HG02981 (cell line): Measurements from ENCODE around the gene PPARA.

Experiments
- ATAC-seq: cut with Tn5 transposase; IDR thresholded peaks from one replicate; pipeline ENCODE4 v1.9.1; 2021; ENCODE audit warnings: mild to moderate bottlenecking, moderate library complexity; ENCODE audit not compliant: unreplicated experiment

PPARA gene

DNA sequence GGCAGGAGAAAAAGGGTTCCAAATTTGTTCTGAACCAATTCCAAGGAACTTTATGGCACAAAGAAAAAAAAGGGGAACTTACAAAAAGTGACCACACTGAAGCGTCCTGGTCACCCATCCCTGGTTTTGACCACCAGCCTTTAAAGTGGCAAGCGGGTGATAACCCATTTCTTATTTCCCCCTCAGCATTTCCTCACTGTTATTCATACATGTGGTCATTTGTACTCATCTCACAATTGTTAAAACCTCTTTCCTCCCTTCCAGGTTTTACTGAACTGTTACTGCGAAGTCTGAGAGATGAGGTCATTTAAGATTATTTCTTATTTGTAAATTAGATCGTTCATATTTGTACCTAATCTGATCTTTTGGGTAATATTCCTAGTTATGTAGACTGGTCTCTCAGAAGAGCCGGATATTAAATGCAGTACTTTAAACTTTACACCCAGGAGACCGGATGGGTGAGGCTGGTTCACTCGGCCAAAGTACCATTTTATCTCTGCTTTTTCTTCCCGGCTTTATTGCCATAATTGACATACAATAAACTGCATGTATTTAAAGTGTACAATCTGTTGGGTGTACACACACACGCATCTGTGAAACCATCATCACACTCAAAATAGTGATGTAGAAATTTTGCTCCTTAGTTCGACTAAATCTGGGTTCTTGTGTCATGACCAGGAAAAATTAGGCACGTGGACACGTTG, 52.7 kb downstream of the PPARA start:
- no peak for ATAC-seq

GRCh38 chr22:46203601-46203980, 53.3 kb downstream of the PPARA start:
- ATAC-seq: no peak

DNA sequence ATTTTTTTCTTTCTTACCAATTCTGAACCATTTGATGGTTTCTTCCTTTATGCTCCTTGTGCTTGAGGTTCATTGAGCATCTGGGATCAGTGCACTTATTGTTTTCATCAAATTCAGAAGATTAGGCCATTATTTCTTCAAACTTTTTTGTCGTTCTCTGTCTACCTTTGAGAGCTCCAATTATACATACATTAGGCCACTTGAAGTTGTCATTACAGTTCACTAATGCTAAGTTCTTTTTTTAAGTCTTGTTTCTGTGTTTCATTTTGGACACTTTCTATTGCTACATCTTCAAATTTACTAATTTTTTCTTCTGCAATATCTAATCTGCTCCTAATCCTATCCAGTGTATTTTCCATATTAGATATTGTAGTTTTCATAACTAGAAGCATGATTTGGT, 58.9 kb downstream of the PPARA start:
- ATAC-seq: no peak

GRCh38 chr22:46212195-46212594, 61.9 kb downstream of the PPARA start:
- ATAC-seq: no peak

DNA sequence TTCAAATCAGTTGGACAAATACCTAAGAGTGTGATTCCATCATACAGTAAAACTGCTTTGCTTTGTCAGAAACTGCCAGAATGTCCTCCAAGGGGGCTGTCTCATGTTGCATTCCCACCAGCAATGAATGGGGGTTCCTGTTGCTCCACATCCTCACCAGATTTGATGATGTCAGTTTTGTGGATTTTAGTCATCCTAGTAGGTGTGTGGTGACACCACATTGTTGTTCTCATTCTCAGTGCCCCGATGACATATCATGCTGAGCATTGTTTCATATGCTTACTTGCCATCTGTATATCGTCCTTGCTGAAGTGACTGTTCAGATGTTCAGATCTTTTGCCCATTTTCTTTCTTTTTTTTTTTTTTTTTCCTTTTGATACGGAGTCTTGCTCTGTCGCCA, 62.7 kb downstream of the PPARA start:
- no peak for ATAC-seq

- ATAC-seq: no peak
These were observed 63.8 kb downstream of the PPARA start for GRCh38 chr22:46214149-46214548.

DNA sequence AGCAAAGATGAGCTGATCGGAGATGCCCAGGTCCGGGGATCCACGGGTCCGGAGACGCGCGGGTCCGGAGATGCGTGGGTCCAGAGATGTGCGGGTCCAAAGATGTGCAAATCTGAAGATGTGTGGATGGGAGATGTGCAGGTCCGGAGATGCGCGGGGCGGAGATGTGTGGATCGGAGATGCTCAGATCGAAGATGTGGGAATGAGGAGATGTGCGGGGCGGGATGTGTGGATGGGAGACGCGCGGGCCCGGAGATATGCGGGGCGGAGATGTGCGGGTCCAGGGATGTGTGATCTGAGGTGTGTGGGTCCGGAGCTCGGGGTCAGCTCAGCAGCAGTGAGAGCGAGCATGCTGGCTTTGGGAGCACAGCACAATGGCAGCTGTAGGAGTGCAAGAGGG, 64.3 kb downstream of the PPARA start:
- no peak for ATAC-seq

- no peak for ATAC-seq
These were observed 69.3 kb downstream of the PPARA start for GRCh38 chr22:46219636-46220035.

DNA sequence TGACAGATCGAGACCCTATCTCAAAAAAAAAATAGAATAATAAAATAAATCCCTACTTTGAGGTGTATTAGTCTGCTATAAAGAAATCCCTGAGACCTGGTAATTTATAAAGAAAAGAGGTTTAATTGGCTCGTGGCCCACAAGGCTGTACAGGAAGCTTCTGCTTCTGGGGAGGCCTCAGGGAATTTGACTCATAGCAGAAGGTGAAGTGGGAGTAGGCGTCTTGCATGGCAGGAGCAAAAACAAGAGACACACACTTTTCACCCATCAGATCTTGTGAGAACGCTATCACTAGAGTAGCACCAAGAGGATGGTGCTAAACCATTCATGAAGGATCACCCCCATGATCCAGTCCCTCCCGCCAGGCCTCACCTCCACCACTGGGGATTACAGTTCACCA, 70.6 kb downstream of the PPARA start:
- no peak for ATAC-seq

- no peak for ATAC-seq
These were observed 73.9 kb downstream of the PPARA start for GRCh38 chr22:46224044-46224897.

- no peak for ATAC-seq
These were observed 74.6 kb downstream of the PPARA start for GRCh38 chr22:46224898-46225290.

- ATAC-seq: no peak
These were observed 75.3 kb downstream of the PPARA start for GRCh38 chr22:46225631-46226030.

DNA sequence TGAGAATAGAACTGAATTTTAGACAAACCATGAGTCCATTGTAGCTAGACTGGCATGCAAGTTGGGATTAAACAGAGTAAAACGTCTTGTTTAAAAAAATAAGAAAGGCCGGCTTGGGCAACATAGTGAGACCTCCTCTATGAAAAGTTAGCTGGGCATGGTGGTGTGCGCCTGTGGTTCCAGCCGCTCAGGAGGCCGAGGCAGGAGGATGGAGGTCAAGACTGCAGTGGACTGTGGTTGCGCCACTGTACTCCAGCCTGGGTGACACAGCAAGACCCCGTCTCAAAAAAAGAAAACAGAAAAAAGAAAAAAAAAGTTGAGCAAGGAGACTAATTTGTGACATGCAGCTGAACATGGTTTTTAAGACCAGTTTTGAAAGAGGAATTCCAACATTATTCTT, 76.3 kb downstream of the PPARA start:
- ATAC-seq: no peak

DNA sequence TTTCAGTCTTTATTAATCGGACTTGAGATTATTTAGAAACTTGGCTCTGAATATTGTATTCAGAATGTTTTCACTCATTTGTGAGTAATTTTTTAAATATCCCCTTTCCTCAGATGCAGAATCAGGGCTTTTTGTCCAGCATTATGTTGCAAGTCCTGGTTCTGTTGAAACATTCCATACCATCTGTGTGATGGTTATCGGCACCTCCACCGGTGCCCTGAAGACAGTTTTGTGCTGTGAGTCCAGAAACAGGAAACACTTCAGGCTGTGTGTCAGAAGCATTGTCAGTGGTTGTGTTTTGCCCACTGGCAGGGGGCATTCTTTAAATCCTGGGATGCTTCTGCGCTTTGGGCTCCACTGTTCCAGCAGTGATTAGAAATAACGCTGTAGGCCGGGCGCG, 79.4 kb downstream of the PPARA start:
- no peak for ATAC-seq

- no peak for ATAC-seq
These were observed 80.1 kb downstream of the PPARA start for GRCh38 chr22:46230262-46230901.

GRCh38 chr22:46233231-46233630, 82.9 kb downstream of the PPARA start:
- no peak for ATAC-seq

- ATAC-seq: no peak
These were observed 84.6 kb downstream of the PPARA start for GRCh38 chr22:46234969-46235368.

DNA sequence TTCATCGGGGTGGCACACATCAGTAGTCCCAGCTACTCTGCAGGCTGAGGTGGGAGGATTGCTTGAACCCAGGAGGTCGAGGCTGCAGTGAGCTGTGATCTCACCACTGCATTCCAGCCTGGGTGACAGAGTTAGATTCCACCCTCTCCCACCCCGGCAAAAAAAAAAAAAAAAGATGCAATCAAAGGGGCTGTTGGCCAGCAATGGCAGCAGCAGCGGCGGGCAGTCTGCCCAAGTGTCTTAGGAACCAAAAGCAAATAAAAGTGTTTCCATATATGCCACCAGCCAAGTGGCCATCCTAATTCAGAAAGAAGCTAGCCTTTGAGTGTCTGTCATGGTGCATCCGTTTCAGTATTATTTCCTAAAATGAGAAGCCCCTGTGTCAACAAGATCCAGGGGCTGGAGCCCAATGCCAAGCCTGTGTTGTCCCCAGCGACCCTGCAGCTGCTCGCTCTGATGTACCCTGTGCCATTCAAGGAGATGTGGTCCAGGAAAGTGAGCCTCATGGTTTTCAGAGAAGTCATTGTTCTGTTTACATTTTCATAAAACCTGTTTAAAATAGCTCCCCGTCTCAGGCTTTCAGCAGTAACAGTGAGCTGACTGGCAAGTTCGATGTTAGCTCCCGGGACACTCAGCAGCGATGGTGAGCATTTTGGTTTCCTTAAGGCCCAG, 87.3 kb downstream of the PPARA start:
- no peak for ATAC-seq

GRCh38 chr22:46238541-46238940, 88.2 kb downstream of the PPARA start:
- ATAC-seq: no peak

GRCh38 chr22:46239261-46240048, 89.1 kb downstream of the PPARA start:
- no peak for ATAC-seq

- ATAC-seq: no peak
These were observed 89.7 kb downstream of the PPARA start for GRCh38 chr22:46240073-46240472.
